HepG2 (cell line): ENCODE results near the gene C2CD3.

Experiments
- AHR ChIP-seq: IDR thresholded peaks from 2 replicates; pipeline ENCODE4 v1.6.1; 2018; ENCODE audit warnings: missing genetic modification reagents, missing compliant biosample characterization
- ARNT ChIP-seq: fragments of 450-650 bp; IDR thresholded peaks from 2 replicates; pipeline ENCODE4 v1.6.1; 2017
- CEBPG ChIP-seq: IDR thresholded peaks from 2 replicates; pipeline ENCODE4 v1.6.1; 2016
- CTCF ChIP-seq: sonication (generic); formaldehyde crosslinking; IDR thresholded peaks from 2 replicates; pipeline ENCODE4 v1.5.0; 2020; ENCODE audit warnings: mild to moderate bottlenecking, missing genetic modification reagents, moderate library complexity
- ESRRA ChIP-seq: sonication (generic); formaldehyde crosslinking; IDR thresholded peaks from 2 replicates; pipeline ENCODE4 v1.5.1; 2020; ENCODE audit warnings: mild to moderate bottlenecking, low read depth, missing genetic modification reagents
- EZH2 ChIP-seq: conservative IDR thresholded peaks from 2 replicates; pipeline ENCODE4 v1.6.1; 2012; ENCODE audit warnings: mild to moderate bottlenecking, low read depth, low read length, moderate library complexity
- MAFF ChIP-seq: IDR thresholded peaks from 2 replicates; pipeline ENCODE4 v1.6.1; 2011; ENCODE audit warnings: low read depth, low read length, improper control_type of control experiment
- MAX ChIP-seq: IDR thresholded peaks from 2 replicates; pipeline ENCODE4 v1.6.1; 2012; ENCODE audit warnings: inconsistent platforms
- NFYB ChIP-seq: sonication (generic); formaldehyde crosslinking; IDR thresholded peaks from 2 replicates; pipeline ENCODE4 v1.4.0; 2020; ENCODE audit warnings: missing genetic modification reagents

- TF ChIP-seq CEBPG (CRISPR knock-in tag) (no peak), ARNT (no peak), CTCF (no peak), AHR (CRISPR knock-in tag) (no peak), EZH2 (no peak), MAX (no peak), NFYB (CRISPR knock-in tag) (no peak), ESRRA (CRISPR knock-in tag) (no peak), MAFF (no peak)
Measured at GRCh38 chr11:74212533-74212932, 41.7 kb upstream of the C2CD3 start.
